Urothelium cell line (cell line): Measurements from ENCODE around the gene LTBR.

Experiments used
- DNase-seq: peaks from one replicate; pipeline ENCODE4 v3.0.0; 2011; ENCODE audit warnings: low spot score, mixed read lengths
- FAIRE-seq: peaks from 2 replicates; lab custom pipeline; 2011; peaks lifted over from hg19 to GRCh38; lab: Jason Lieb, UNC

LTBR gene

GRCh38 chr12:6346235-6346832 lies 37.6 kb upstream of the LTBR start:
- FAIRE-seq (peak; percentile 91), DNase-seq (no peak)

DNA sequence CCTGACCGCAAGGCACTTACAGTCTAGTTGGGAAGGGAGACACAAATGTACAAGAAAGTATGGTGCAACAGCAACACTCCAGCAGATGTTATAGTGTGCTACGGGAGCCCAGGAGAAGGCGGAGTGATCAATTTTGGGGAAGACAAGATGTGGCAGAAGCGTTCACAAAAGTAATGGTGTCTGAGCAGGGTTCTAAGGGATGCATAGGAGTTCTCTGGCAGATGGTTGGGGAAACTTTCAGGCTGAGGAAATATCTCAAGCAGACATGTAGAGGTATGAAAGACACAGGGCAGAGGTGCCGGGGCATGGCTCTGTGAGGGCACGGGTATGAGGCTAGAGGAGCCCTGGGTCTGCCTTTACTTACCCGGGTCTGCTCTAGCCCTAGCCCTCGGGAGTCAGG lies 37.0 kb upstream of the LTBR start:
- DNase-seq (no peak), FAIRE-seq (no peak)

DNA sequence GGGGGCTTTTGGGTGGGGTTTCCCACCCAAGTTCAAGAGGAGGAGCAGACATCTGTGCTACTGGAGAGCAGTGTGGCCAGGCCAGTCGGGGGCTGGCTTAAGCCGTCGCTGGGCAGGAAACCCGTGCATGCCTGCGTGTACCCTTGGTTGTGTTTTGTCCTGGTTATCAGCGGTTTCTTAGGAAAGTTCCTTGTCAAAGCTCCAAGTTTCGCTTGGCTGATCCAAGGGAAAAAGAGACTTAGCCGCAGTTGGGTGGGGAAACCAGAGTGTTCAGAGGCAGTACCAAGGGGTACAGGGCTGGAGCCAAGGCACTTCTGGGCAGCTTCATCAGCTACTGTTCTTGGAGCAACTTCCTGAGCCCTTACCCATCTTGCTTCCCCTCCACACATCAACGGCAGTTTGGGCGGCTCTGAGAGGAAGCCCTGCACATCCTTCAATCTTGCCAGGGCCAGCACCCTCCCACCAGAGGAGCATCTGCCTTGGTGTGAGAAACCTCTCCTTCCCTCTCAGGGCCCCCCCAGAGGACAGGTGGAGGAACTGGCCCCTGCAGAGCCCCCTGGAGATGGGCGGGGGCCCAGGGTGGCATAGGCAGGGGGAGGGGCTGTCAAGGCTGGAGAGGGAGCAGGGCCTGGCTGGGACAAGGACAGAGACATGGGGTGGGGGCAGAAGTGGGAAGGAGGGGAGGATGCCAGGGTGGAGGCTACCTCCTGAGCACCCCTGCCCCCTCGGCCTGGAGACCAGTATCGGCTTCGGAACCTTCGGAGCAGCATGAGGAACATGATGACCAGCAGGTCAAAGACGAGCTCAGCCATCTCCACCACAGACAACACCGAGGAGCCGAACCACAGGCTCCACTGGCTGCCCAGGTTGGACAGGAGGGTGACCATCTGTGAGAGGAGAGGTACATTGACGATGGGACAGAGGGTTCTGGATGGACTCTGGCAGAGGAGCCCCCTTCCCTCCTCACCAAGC lies 36.3 kb upstream of the LTBR start:
- DNase-seq (no peak), FAIRE-seq (peak; percentile 20)

GRCh38 chr12:6351622-6352021 lies 32.3 kb upstream of the LTBR start:
- DNase-seq (no peak), FAIRE-seq (no peak)

DNA sequence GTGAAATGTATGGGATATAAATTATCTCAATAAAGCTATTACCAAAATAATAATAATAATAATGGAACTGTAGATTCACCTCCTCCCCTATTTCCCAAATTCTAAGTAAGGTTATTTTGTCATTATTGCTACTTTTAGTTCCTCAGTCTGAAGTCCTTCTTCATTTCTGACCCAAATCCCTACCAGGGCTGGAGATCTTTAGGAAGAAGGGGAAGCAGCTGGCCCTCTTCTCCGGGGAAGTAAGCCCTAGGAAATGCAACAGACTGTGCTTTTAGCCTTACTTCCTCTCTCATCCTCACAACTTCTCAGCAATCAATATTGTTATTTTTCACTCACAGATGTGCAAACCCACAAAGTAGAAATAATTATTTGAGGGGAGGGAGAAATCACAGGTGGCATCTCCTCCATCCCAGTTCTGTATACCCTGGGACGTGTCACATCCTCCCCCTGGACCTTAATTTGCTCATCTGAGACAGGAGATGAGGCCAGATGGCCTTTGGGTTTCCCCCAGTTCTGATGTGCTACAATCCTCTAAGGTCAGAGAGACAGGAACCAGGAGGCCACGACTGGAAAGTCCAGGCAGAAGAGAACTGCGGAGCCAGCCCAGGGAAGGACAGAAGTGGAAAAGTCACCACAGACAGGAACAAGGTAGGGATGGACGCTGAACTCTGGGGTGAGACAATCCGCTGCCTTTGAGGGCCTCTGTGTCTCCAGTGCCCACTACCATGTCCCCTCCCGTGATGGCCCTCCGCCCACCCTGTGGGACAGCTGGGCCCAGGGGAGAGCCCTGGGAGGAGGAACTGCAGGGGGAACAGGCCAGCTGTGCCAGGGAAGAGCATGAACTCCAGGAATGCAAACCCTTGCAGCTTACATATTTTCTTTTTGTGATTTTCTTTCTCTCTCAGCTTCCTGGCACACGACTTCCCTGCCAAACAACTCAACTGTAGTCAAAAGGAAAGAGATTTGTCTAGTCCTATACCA lies 31.5 kb upstream of the LTBR start:
- no peak for FAIRE-seq
- no peak for DNase-seq

GRCh38 chr12:6354495-6355393 lies 29.2 kb upstream of the LTBR start:
- DNase-seq (no peak), FAIRE-seq (no peak)

GRCh38 chr12:6355491-6356373 lies 28.2 kb upstream of the LTBR start:
- no peak for FAIRE-seq
- no peak for DNase-seq

GRCh38 chr12:6356374-6356820 lies 27.6 kb upstream of the LTBR start:
- FAIRE-seq (no peak), DNase-seq (no peak)

DNA sequence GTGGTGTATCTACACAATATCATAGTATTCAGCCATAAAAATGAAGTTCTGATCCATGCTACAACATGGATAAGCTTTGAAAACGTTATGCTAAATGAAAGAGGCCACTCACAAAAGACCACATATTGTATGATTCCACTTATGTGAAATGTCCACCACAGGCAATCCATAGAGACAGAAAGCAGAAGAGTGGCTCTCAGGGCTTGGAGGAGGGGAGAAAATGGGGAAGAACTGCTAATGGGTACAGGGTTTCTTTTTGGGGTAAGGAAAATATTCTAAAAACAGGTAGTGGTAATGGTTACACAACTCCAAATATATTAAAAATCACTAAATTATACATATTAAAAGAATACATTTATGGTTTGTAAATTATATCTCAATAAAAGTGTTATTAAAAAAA lies 25.1 kb upstream of the LTBR start:
- DNase-seq, result no peak
- no peak for FAIRE-seq

DNA sequence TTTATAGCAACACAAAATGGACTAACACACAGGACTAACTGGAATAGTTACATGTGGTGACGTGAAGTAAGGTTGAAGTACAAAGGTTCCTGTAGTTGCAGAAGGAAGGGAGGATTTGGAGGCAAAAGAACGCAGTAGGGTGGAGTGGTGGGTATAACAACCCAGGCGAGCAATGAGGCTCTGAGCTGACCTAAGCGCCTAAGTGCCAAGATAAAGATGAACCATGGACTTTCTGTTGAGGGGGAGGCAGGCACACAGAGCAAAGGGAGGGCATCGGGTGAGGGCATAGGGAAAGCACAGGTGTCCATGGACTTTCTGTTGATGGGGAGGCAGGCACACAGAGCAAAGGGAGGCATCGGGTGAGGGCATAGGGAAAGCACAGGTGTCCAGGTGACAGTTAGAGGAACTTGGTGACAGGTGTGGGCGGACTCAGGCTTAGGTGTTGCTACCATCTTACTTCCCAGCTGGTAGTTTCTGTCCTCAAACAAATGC lies 23.8 kb upstream of the LTBR start:
- DNase-seq, result no peak
- peak; percentile 65 for FAIRE-seq

DNA sequence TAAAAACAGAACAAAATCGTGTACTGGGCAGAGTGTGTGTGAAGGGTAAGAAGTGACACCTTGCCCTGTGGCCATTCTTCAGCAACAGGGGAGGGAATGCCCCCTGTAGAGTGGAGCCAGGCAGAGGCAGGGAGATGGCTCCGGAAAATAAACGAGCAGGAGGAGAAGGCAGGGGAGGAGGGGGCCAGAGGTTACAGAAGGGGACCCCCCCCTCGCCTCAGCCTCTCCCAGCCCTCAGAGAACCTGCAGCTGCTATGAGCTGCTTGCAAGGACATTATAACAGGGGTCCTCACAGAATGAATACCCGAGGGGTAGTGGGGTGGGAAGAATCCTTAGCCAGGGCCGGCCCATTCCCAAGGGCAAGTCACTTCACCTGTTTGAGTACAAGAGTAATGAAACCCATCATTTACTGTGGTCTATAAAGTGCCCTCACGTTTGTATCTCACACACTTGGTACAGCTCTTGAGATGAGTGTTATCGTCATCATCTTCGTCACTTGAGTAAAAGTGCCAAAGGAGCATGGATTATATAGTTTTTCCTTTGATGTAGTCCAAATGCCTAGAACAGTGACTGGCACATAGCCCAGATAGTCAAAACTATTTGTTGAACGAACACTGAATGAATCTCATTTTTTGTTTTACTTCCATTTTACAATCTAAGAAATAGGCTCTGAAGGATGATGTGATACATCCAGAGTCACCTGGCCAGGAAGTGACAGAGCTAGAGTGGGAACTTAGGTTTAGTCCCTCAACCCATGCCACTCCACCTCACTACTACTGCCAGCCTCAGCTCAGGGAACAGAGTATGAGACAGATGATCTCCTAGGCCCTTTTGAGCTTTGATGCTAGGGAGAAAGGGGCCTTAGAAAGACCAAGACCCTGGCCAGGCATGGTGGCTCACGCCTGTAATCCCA lies 23.1 kb upstream of the LTBR start:
- FAIRE-seq, result peak; percentile 68

DNA sequence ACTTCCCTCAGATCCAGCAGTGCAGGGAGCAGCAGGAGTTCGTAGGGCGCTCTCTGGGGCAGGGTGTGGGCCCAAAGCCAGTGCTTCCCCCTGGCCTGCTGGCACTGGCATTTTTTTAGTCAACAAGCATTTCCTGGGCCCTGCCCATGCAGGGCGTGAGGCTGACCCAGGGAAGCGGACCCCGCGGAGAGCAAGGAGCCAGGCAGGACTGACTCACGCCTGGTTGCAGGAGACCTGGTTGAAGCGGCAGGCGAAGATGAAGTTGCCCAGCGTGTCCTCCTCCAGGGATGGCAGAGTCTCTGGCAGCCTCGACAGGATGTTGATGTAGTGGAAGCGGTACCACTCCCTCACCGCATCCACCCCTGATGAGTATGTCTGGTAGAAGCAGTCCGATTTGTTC lies 22.1 kb upstream of the LTBR start:
- DNase-seq (no peak), FAIRE-seq (peak; percentile 80)

More for the DNA sequence above, 23.1 kb upstream of the LTBR start:
- DNase-seq, result no peak

GRCh38 chr12:6362403-6362802 lies 21.6 kb upstream of the LTBR start:
- no peak for DNase-seq
- FAIRE-seq, result no peak

- no peak for FAIRE-seq
- DNase-seq, result no peak
These were observed 21.0 kb upstream of the LTBR start for GRCh38 chr12:6363010-6363329.

DNA sequence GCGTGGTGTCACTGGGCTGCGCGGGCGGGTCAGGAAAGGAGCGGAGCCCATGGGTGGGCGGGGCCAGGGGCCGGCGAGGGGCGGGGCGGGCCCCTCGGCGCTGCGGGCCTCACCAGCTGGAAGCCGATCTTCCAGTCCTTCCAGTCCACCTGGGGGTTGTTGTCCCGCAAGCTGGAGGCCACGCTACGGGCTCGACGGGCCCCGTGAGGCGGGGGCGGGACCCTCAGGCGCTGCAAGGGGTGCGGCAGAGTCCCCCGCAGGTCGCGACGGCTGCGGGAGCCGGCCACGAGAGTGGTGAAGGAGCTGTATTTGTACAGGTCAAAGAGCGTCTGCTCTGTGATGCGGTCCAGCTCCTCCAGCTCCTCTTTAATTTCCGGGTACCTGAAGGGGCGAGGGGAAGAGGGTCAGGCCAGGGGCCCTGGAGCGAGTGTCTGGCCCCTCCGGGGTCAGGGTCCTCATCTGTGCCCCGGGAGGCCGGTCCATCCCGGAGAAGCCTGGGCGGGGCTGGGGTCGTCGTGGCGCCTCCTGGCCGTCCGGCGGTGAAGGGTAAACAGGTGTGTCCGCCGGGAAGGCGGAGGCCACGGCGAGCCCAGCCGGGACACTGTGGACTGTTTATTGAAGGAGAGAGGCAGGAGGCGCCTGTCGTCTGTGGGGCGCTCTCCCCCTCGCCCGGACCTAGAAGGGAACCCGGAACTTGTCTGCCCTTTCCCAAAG lies 20.5 kb upstream of the LTBR start:
- DNase-seq (no peak), FAIRE-seq (no peak)

DNA sequence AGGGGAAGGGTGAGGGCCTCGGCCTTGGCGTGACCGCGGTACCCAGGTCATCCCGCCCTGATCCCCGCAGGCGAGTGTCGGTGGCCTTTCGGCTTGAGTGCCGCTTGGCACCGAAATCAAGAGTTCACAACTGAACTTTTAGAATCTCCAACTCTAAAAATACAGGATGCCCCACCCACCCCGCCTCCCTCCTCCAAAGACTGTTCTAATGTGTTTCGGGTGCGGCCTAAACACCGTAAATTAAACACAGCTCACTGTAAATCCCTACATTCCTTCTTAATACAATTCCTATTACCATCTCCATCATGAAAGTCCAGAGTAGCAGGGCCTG lies 20.0 kb upstream of the LTBR start:
- FAIRE-seq (no peak), DNase-seq (no peak)
